Activated naive CD8-positive, alpha-beta T cell treated with anti-CD3 and anti-CD28 coated beads, Interleukin-2, amount 50 U/mL, for 24 hours (primary cell): ENCODE data around the gene NUP155.
A peak's percentile ranks its signal among the peaks of the same experiment; 100 is the strongest.
"Not testable (repeated sequence)": the region's sequence is repeated elsewhere in the genome, so short reads cannot be mapped to it uniquely, and the experiment has no call there.

ENCODE experiments used
- ATAC-seq: fragments of 150-1000 bp; cut with Tn5 transposase; one replicate; pipeline ENCODE4 v1.10.0; 2021
- DNase-seq: peaks from one replicate; pipeline ENCODE4 v3.0.0; 2021
- H3K27ac Mint-ChIP-seq: one replicate; pipeline ENCODE4 v1.8.0; 2021; ENCODE audit warnings: mild to moderate bottlenecking, mixed read lengths
- H3K27me3 Mint-ChIP-seq: one replicate; pipeline ENCODE4 v1.8.0; 2021; ENCODE audit warnings: mixed read lengths
- H3K36me3 Mint-ChIP-seq: one replicate; pipeline ENCODE4 v1.8.0; 2021; ENCODE audit warnings: low read depth, mixed read lengths
- H3K4me1 Mint-ChIP-seq: one replicate; pipeline ENCODE4 v1.8.0; 2021; ENCODE audit warnings: mixed read lengths
- H3K4me3 Mint-ChIP-seq: one replicate; pipeline ENCODE4 v1.8.0; 2021; ENCODE audit warnings: mild to moderate bottlenecking, moderate library complexity, mixed read lengths
- H3K9me3 Mint-ChIP-seq: one replicate; pipeline ENCODE4 v1.8.0; 2021; ENCODE audit warnings: mixed read lengths

NUP155 gene

DNA sequence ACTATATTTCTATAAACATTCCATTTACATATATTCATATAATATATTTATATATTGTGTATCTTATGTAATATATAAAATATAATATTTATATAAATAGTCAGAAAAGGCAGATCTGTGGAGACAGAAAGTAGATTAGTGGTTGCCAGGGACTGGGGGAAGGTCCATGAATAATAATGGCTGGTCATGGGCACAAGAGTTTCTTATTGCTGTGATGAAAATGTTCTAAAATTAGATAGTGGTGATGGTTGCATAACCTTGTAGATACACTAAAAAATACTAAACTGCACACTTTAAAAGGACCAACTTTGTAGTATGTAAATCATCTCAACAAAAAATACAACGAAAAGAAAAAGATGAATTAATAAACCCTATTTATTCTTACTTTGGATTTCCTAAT lies 47.3 kb downstream of the NUP155 start:
- Mint-ChIP-seq H3K36me3 (peaks cover 63% of the 10 kb centered on the region), H3K27me3 (no peaks in the 10 kb centered on the region), H3K9me3 (no peaks in the 10 kb centered on the region), H3K4me3 (no peak overlapping the region), H3K4me1 (peaks cover 2% of the 10 kb centered on the region), H3K27ac (no peak overlapping the region)
- no peak for DNase-seq
- no peak for ATAC-seq

DNA sequence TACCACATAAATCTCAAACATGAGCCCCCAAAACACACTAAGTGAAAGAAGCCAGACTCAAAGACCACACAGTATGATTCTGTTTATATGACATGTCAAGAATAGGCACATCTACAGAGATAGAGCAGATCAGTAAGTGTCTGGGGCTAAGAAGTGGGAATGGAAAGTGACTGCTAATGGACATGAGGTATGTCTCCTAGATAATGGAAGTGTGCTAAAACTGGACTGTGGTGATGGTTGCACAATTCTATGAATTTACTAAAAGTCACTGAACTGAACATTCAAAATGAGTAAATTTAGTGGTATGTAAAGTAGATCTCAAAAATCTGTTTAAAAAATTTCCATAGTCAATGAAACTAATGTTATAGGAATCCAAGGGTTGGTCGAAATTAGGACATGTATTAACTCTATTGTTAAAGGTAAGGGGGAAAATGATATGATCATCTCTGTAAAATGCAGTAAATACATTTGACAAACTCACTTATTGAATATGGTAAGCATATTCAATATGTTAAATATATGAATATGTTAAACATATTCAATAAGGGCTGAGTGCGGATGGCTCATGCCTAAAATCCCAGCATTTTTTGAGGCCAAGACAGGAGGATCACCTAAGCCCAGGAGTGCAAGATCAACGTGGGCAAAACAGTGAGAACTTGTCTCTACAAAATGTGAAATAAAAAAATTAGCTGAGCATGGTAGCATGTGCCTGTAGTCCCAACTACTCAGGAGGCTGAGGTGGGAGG lies 51.7 kb downstream of the NUP155 start:
- Mint-ChIP-seq H3K27ac (no peak overlapping the region), H3K4me3 (no peak overlapping the region), H3K9me3 (no peaks in the 10 kb centered on the region), H3K27me3 (no peaks in the 10 kb centered on the region), H3K4me1 (peaks cover 4% of the 10 kb centered on the region), H3K36me3 (peaks cover 64% of the 10 kb centered on the region)
- no peak for DNase-seq
- no peak for ATAC-seq

GRCh38 chr5:37316027-37316426 lies 54.9 kb downstream of the NUP155 start:
- no peak overlapping the region for H3K27ac Mint-ChIP-seq
- peaks cover 4% of the 10 kb centered on the region for H3K4me1 Mint-ChIP-seq
- peaks cover 68% of the 10 kb centered on the region for H3K36me3 Mint-ChIP-seq
- no peaks in the 10 kb centered on the region for H3K27me3 Mint-ChIP-seq
- ATAC-seq (no peak), DNase-seq (no peak)
- no peaks in the 10 kb centered on the region for H3K9me3 Mint-ChIP-seq
- H3K4me3 Mint-ChIP-seq = no peak overlapping the region

DNA sequence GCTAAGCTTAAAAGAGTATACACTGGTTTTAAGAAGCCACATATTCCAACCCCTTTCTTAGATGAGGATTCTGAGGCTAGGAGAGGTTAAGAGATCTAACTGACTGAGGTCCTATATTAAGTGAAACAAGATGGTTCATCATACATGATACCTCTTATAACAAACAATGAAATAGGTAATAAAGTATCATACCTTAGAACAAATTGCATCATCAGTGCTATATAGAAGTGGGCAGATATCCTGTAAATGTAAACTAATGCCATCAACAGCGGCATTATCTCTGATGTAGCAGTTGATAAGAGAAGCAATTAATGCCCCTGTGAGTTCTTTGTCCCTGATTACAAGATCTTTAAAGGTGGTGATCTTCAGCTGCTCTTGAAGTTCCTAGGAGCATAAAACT lies 60.5 kb downstream of the NUP155 start:
- Mint-ChIP-seq H3K27me3 (no peaks in the 10 kb centered on the region), H3K4me1 (no peaks in the 10 kb centered on the region), H3K9me3 (no peaks in the 10 kb centered on the region), H3K27ac (no peak overlapping the region), H3K36me3 (peaks cover 54% of the 10 kb centered on the region), H3K4me3 (no peak overlapping the region)
- DNase-seq = no peak
- ATAC-seq = no peak

DNA sequence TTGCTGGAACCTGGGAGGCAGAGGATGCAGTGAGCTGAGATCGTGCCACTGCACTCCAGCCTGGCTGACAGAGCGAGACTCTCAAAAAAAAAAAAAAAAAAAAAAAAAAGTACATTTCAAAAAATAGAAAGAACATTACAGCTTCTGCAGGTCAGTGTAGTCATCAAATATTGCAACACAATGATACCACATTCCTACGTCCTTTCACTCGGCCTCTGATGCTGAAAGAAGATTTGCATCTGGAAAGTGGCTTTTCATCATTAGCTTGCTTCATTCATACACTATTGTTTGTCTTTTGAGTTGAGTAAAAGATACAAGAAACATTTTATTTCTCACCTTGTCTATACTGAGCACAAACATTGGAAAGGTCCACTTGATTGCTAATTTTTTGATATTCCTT lies 62.1 kb downstream of the NUP155 start:
- ATAC-seq (no peak), DNase-seq (no peak)
- H3K4me3 Mint-ChIP-seq = no peak overlapping the region
- H3K27ac Mint-ChIP-seq = no peak overlapping the region
- no peaks in the 10 kb centered on the region for H3K27me3 Mint-ChIP-seq
- peaks cover 50% of the 10 kb centered on the region for H3K36me3 Mint-ChIP-seq
- H3K4me1 Mint-ChIP-seq = no peaks in the 10 kb centered on the region
- H3K9me3 Mint-ChIP-seq = no peaks in the 10 kb centered on the region

DNA sequence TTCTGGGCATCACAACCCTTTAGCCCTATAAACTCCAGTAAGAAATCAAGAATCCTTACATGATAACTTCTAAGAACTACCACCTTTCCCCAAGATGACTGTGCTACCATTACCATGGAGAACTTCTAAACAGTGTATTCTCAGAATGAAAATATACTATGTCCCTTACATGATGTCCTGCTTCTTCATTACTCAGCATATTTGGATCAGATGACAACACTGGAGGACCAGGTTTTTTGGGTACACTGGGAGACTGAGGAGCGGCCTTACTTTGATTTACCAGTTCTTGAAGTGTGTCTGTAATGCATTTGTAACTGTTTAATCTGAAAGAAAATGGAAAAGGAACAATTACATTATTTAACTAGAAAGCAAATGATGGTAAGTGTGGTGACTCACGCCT lies 66.0 kb downstream of the NUP155 start:
- Mint-ChIP-seq H3K9me3 (no peaks in the 10 kb centered on the region), H3K27ac (no peak overlapping the region), H3K4me1 (no peaks in the 10 kb centered on the region), H3K27me3 (no peaks in the 10 kb centered on the region), H3K36me3 (peaks cover 49% of the 10 kb centered on the region), H3K4me3 (no peak overlapping the region)
- no peak for DNase-seq
- no peak for ATAC-seq

- peaks cover 46% of the 10 kb centered on the region for H3K36me3 Mint-ChIP-seq
- H3K4me1 Mint-ChIP-seq, H3K4me3 Mint-ChIP-seq, ATAC-seq, H3K9me3 Mint-ChIP-seq, H3K27me3 Mint-ChIP-seq, DNase-seq, H3K27ac Mint-ChIP-seq: not testable (repeated sequence)
Observed at GRCh38 chr5:37296313-37296712, 74.6 kb downstream of the NUP155 start.

DNA sequence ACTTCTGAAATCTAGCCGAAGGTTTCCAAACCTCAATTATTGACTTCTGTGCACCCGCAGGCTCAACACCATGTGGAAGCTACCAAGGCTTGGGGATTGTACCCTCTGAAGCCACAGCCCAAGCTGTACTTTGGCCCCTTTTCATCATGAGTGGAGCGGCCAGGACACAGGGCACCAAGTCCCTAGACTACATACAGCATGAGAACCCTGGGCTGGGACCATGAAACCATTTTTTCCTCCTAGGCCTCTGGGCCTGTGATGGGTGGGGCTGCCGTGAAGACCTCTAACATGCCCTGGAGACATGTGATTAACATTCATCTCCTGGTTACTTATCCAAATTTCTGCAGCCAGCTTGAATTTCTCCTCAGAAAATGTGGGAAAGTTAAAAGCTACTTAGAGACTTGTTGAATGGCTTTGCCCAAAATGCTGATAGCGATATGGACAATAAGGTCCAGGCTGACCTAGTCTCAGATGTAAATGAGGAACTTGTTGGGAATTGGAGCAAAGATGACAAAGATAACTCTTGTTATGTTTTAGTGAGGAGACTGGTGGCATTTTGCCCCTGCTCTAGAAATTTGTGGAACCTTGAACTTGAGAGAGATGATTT lies 87.6 kb downstream of the NUP155 start:
- peaks cover 39% of the 10 kb centered on the region for H3K9me3 Mint-ChIP-seq
- H3K27me3 Mint-ChIP-seq = peaks cover 2% of the 10 kb centered on the region
- no peak overlapping the region for H3K4me3 Mint-ChIP-seq
- ATAC-seq (no peak), DNase-seq (peak; percentile 10)
- H3K27ac Mint-ChIP-seq = no peak overlapping the region
- peaks cover 10% of the 10 kb centered on the region for H3K36me3 Mint-ChIP-seq
- H3K4me1 Mint-ChIP-seq = no peaks in the 10 kb centered on the region

- H3K4me3 Mint-ChIP-seq = no peak overlapping the region
- no peak for ATAC-seq
Observed at GRCh38 chr5:37275511-37275910, 95.4 kb downstream of the NUP155 start.

GRCh38 chr5:37272511-37272910 lies 98.4 kb downstream of the NUP155 start:
- no peak for ATAC-seq
- no peak for DNase-seq

More at GRCh38 chr5:37275511-37275910, 95.4 kb downstream of the NUP155 start:
- DNase-seq = no peak
- no peaks in the 10 kb centered on the region for H3K4me1 Mint-ChIP-seq
- H3K9me3 Mint-ChIP-seq = peaks cover 18% of the 10 kb centered on the region
- no peaks in the 10 kb centered on the region for H3K36me3 Mint-ChIP-seq
- H3K27ac Mint-ChIP-seq = no peak overlapping the region
- no peaks in the 10 kb centered on the region for H3K27me3 Mint-ChIP-seq

GRCh38 chr5:37268100-37268499 lies 102.8 kb downstream of the NUP155 start:
- H3K4me3 Mint-ChIP-seq, H3K4me1 Mint-ChIP-seq, H3K27ac Mint-ChIP-seq, H3K27me3 Mint-ChIP-seq, ATAC-seq, DNase-seq, H3K36me3 Mint-ChIP-seq: not testable (repeated sequence)
- H3K9me3 Mint-ChIP-seq = peaks cover 13% of the 10 kb centered on the region

More at GRCh38 chr5:37272511-37272910, 98.4 kb downstream of the NUP155 start:
- Mint-ChIP-seq H3K27me3 (no peaks in the 10 kb centered on the region), H3K4me1 (no peaks in the 10 kb centered on the region), H3K9me3 (peaks cover 13% of the 10 kb centered on the region), H3K27ac (no peak overlapping the region), H3K4me3 (no peak overlapping the region), H3K36me3 (no peaks in the 10 kb centered on the region)

- Mint-ChIP-seq H3K36me3 (no peaks in the 10 kb centered on the region), H3K9me3 (peaks cover 5% of the 10 kb centered on the region), H3K27me3 (no peaks in the 10 kb centered on the region), H3K27ac (no peak overlapping the region), H3K4me1 (no peaks in the 10 kb centered on the region), H3K4me3 (no peak overlapping the region)
- DNase-seq = no peak
- ATAC-seq = no peak
Observed at GRCh38 chr5:37255774-37256358, 115.0 kb downstream of the NUP155 start.

- Mint-ChIP-seq H3K36me3 (no peaks in the 10 kb centered on the region), H3K9me3 (peaks cover 5% of the 10 kb centered on the region), H3K4me1 (peaks cover 2% of the 10 kb centered on the region), H3K4me3 (no peak overlapping the region), H3K27ac (no peak overlapping the region), H3K27me3 (no peaks in the 10 kb centered on the region)
- DNase-seq (no peak), ATAC-seq (no peak)
Observed at GRCh38 chr5:37254581-37254980, 116.3 kb downstream of the NUP155 start.

DNA sequence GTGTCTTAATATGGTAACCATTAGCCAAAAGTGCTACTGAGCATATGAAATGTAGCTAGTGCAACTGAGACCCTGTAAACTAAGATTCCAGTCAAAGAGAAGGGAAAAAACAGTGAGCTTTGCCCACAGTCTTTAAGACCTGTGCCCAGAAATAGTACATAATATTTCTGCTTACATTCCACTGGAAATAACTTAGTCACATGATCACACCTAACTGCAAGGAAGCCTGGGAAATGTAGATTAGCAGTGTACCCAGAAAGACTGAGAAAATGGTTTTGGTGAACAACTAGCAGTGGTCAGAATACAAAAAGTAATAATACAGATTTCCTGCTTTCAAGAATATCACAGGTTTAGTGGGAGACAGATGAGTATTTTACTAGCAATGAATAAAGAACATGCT lies 119.2 kb downstream of the NUP155 start:
- Mint-ChIP-seq H3K4me3 (no peak overlapping the region), H3K4me1 (peaks cover 12% of the 10 kb centered on the region), H3K9me3 (peaks cover 5% of the 10 kb centered on the region), H3K27me3 (no peaks in the 10 kb centered on the region), H3K36me3 (no peaks in the 10 kb centered on the region), H3K27ac (no peak overlapping the region)
- DNase-seq = no peak
- no peak for ATAC-seq

- Mint-ChIP-seq H3K4me3 (peak overlapping the region; percentile 80), H3K4me1 (peaks cover 12% of the 10 kb centered on the region), H3K9me3 (peaks cover 5% of the 10 kb centered on the region), H3K27me3 (no peaks in the 10 kb centered on the region), H3K36me3 (no peaks in the 10 kb centered on the region), H3K27ac (peak overlapping the region; percentile 71)
- no peak for DNase-seq
- ATAC-seq = no peak
Observed at GRCh38 chr5:37249815-37250164, 121.1 kb downstream of the NUP155 start.
